Activated naive CD4-positive, alpha-beta T cell treated with anti-CD3 and anti-CD28 coated beads, Interleukin-2, amount 50 U/mL, for 24 hours (primary cell): ENCODE measurements around the gene SERPINC1.
"Not testable (repeated sequence)": the region's sequence is repeated elsewhere in the genome, so short reads cannot be mapped to it uniquely, and the experiment has no call there.

ENCODE experiments used
- H3K27ac Mint-ChIP-seq: one replicate; pipeline ENCODE4 v1.8.0; 2021; ENCODE audit warnings: mild to moderate bottlenecking, mixed read lengths
- H3K27me3 Mint-ChIP-seq: one replicate; pipeline ENCODE4 v1.8.0; 2021; ENCODE audit warnings: mixed read lengths
- H3K36me3 Mint-ChIP-seq: one replicate; pipeline ENCODE4 v1.8.0; 2021; ENCODE audit warnings: mixed read lengths
- H3K4me1 Mint-ChIP-seq: one replicate; pipeline ENCODE4 v1.8.0; 2021; ENCODE audit warnings: mixed read lengths
- H3K4me3 Mint-ChIP-seq: one replicate; pipeline ENCODE4 v1.8.0; 2021; ENCODE audit warnings: mild to moderate bottlenecking, mixed read lengths
- H3K9me3 Mint-ChIP-seq: one replicate; pipeline ENCODE4 v1.8.0; 2021; ENCODE audit warnings: mixed read lengths

SERPINC1 gene

DNA sequence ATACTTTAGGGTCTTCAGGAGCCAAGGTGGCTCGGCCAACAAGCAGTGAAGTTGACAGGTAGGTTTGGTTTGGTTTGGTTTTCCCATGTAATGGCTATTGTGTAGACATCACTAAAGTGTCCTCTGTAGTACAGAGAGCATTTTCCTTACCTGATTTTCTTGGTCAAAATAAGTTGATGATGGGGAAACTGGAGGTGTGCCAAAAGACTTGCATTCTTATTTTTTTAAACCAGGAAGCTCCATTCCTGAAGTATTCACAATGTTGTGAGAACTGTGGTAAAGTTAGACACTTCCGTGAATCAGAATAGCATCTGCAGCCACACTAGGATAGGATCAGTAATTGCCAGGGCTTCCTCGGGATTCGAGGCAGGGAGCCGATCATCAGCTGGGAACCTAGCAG, 46.0 kb downstream of the SERPINC1 start:
- Mint-ChIP-seq H3K4me3 (no peak overlapping the region), H3K36me3 (peaks cover 36% of the 10 kb centered on the region), H3K4me1 (peaks cover 54% of the 10 kb centered on the region)

GRCh38 chr1:173870252-173871075, 46.7 kb downstream of the SERPINC1 start:
- peaks cover 36% of the 10 kb centered on the region for H3K36me3 Mint-ChIP-seq
- H3K4me1 Mint-ChIP-seq: peaks cover 49% of the 10 kb centered on the region
- H3K27me3 Mint-ChIP-seq: no peaks in the 10 kb centered on the region
- H3K4me3 Mint-ChIP-seq: no peak overlapping the region
- no peaks in the 10 kb centered on the region for H3K9me3 Mint-ChIP-seq
- H3K27ac Mint-ChIP-seq: peak overlapping the region; percentile 18

More for the DNA sequence above, 46.0 kb downstream of the SERPINC1 start:
- Mint-ChIP-seq H3K27ac (peak overlapping the region; percentile 9), H3K9me3 (no peaks in the 10 kb centered on the region), H3K27me3 (no peaks in the 10 kb centered on the region)

- peak overlapping the region; percentile 98 for H3K4me3 Mint-ChIP-seq
- peaks cover 61% of the 10 kb centered on the region for H3K4me1 Mint-ChIP-seq
- H3K27me3 Mint-ChIP-seq: no peaks in the 10 kb centered on the region
- no peaks in the 10 kb centered on the region for H3K9me3 Mint-ChIP-seq
- H3K27ac Mint-ChIP-seq: peak overlapping the region; percentile 90
- H3K36me3 Mint-ChIP-seq: peaks cover 49% of the 10 kb centered on the region
These were observed 48.1 kb downstream of the SERPINC1 start for GRCh38 chr1:173869021-173869359.

- peaks cover 54% of the 10 kb centered on the region for H3K36me3 Mint-ChIP-seq
- peak within 1 kb of the TSS; percentile 98 for H3K4me3 Mint-ChIP-seq
- peaks cover 61% of the 10 kb centered on the region for H3K4me1 Mint-ChIP-seq
- no peaks in the 10 kb centered on the region for H3K9me3 Mint-ChIP-seq
- peak within 1 kb of the TSS; percentile 99 for H3K27ac Mint-ChIP-seq
- no peaks in the 10 kb centered on the region for H3K27me3 Mint-ChIP-seq
These were observed 48.7 kb downstream of the SERPINC1 start, which contains the start of gene ZBTB37 for GRCh38 chr1:173868266-173869020. Gene ZBTB37, plus strand, starts transcription at chr1:173868380. Its CDS starts 1,846 bp downstream, at chr1:173870226.

- Mint-ChIP-seq H3K36me3 (peaks cover 51% of the 10 kb centered on the region), H3K27me3 (no peaks in the 10 kb centered on the region), H3K4me1 (peaks cover 55% of the 10 kb centered on the region), H3K9me3 (no peaks in the 10 kb centered on the region), H3K27ac (peak within 1 kb of the TSS; percentile 99), H3K4me3 (peak within 1 kb of the TSS; percentile 98)
These were observed 49.3 kb downstream of the SERPINC1 start, which contains the start of gene GAS5 for GRCh38 chr1:173867753-173868265. Gene GAS5, minus strand, starts transcription at chr1:173867989.

DNA sequence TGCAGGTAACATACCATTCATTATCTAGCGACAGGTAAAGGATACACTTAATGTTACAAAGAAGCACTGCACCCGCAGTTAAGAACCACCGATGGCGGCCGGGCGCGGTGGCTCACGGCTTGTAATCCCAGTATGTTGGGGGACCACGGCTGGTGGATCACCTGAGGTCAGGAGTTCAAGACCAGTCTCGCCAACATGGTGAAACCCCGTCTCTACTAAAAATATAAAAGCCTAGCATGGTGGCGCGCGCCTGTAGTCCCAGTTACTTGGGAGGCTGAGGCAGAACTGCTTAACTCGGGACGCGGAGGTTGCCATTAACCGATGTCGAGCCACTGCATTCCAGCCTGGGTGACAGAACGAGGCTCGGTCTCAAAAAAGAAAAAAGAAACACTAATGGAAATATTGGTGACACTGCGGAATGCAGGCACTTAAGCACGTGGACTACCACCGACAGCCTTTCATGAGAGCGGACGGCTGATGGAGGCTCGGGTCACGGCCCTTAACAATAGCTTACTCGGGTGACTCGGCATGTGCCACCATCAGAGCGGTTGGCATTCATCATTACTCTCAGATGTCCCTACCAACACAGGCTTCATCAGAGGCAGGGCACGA, 49.9 kb downstream of the SERPINC1 start:
- no peaks in the 10 kb centered on the region for H3K9me3 Mint-ChIP-seq
- peaks cover 50% of the 10 kb centered on the region for H3K4me1 Mint-ChIP-seq
- no peaks in the 10 kb centered on the region for H3K27me3 Mint-ChIP-seq
- peak overlapping the region; percentile 99 for H3K27ac Mint-ChIP-seq
- peak overlapping the region; percentile 98 for H3K4me3 Mint-ChIP-seq
- H3K36me3 Mint-ChIP-seq: peaks cover 49% of the 10 kb centered on the region

DNA sequence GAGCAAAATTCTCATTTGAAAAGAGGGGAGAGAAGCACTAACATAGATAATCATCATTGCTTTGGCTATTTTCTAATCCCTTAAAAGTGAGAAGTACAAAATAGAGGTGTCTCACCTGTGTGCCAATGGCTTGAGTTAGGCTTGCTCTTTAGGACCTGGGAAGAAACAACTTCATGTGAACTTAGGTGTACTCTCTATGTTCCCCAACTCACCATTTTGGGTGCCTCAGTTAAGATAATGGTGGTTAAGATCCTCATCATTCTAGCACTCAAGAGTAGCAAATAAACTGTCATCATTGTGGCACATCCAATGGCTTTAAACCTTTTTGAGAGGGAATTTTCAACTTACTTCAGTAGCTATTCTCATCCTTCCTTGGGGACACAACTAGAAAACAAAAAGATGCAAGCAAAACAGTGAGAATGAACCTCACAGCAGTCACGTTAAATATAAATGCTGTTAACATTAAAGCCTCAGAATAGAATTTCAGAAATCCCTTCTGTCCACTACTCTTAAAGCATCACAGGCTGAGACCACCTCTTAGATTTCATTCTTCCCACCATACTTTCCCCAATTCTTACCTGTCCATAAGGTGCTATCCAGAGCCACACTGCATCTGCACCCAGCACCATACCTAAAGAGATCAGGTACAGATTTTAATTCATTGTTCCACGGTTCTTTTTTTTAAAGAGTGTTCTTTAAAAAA, 50.6 kb downstream of the SERPINC1 start:
- H3K4me3 Mint-ChIP-seq: peak overlapping the region; percentile 98
- no peaks in the 10 kb centered on the region for H3K27me3 Mint-ChIP-seq
- peaks cover 46% of the 10 kb centered on the region for H3K4me1 Mint-ChIP-seq
- no peaks in the 10 kb centered on the region for H3K9me3 Mint-ChIP-seq
- H3K36me3 Mint-ChIP-seq: peaks cover 51% of the 10 kb centered on the region
- peak overlapping the region; percentile 99 for H3K27ac Mint-ChIP-seq

DNA sequence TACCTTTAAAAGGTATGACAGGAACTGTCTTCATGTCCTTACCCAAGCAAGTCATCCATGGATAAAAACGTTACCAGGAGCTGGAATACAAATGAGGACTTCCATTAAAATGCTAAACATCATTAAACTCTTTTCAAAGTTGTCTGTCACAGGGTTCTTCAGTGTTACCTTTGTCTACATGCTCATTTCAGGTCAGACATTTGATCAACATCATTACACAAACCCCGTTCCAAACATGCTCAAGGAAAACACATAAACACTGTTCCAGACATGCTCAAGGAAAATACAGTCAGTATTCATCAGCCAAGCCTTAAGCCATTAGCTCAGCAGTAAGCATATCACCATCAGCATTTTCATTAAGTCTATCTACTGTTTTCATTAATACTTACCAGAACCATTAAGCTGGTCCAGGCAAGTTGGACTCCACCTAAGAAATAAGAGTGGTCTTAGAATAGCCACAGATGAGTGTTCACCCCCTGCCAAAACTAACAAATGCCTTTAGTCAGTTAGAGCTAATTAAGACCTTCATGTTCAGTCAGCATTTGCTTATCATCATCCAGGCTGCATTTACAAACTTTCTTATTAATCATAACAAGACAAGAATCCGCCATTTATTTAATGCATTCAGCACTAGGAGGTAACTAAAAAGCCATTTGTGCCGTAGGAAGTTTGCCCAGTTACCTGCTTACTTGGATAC, 51.5 kb downstream of the SERPINC1 start:
- H3K4me1 Mint-ChIP-seq: peaks cover 37% of the 10 kb centered on the region
- peak overlapping the region; percentile 99 for H3K27ac Mint-ChIP-seq
- H3K27me3 Mint-ChIP-seq: no peaks in the 10 kb centered on the region

GRCh38 chr1:173864179-173864867, 52.8 kb downstream of the SERPINC1 start:
- Mint-ChIP-seq H3K4me1 (peaks cover 26% of the 10 kb centered on the region), H3K9me3 (no peaks in the 10 kb centered on the region), H3K36me3 (peaks cover 48% of the 10 kb centered on the region), H3K4me3 (peak overlapping the region; percentile 98), H3K27me3 (no peaks in the 10 kb centered on the region), H3K27ac (peak overlapping the region; percentile 99)

More for the DNA sequence above, 51.5 kb downstream of the SERPINC1 start:
- H3K4me3 Mint-ChIP-seq: peak overlapping the region; percentile 98
- H3K9me3 Mint-ChIP-seq: no peaks in the 10 kb centered on the region
- H3K36me3 Mint-ChIP-seq: peaks cover 48% of the 10 kb centered on the region

GRCh38 chr1:173863224-173864161, 53.6 kb downstream of the SERPINC1 start:
- Mint-ChIP-seq H3K27ac (peak overlapping the region; percentile 99), H3K4me1 (peaks cover 19% of the 10 kb centered on the region), H3K9me3 (no peaks in the 10 kb centered on the region), H3K27me3 (no peaks in the 10 kb centered on the region), H3K4me3 (peak overlapping the region; percentile 98), H3K36me3 (peaks cover 48% of the 10 kb centered on the region)

GRCh38 chr1:173862769-173863223, 54.3 kb downstream of the SERPINC1 start:
- Mint-ChIP-seq H3K27ac (peak overlapping the region; percentile 99), H3K27me3 (no peaks in the 10 kb centered on the region), H3K9me3 (no peaks in the 10 kb centered on the region), H3K36me3 (peaks cover 48% of the 10 kb centered on the region), H3K4me1 (peaks cover 19% of the 10 kb centered on the region), H3K4me3 (peak overlapping the region; percentile 98)

DNA sequence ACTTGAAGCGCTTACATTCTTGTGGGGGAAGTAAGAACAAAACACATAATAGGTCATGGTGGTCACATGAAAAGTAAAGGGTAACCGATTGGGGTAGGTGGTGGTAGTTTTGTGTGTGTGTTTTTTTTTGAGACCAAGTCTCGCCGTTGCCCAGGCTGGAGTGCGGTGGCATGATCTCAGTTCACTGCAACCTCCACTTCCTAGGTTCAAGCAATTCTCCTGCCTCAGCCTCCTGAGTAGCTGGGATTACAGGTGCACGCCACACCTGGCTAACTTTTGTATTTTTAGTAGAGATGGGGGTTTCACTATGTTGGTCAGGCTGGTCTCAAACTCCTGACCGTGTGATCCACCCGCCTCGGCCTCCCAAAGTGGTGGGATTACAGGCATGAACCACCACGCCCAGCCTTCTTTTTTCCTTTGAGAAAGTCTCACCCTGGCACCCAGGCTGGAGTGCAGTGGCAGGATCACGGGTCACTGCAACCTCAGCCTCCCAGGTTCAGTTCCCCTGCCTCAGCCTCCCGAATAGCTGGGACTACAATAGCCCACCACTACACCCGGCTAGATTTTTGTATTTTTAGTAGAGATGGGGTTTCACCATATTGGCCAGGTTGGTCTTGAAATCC, 54.9 kb downstream of the SERPINC1 start:
- H3K36me3 Mint-ChIP-seq: peaks cover 42% of the 10 kb centered on the region
- peak overlapping the region; percentile 99 for H3K27ac Mint-ChIP-seq
- not testable (repeated sequence) for H3K27me3 Mint-ChIP-seq, H3K9me3 Mint-ChIP-seq
- peaks cover 19% of the 10 kb centered on the region for H3K4me1 Mint-ChIP-seq
- peak overlapping the region; percentile 98 for H3K4me3 Mint-ChIP-seq

GRCh38 chr1:173861731-173862145, 55.4 kb downstream of the SERPINC1 start:
- H3K4me1 Mint-ChIP-seq: peaks cover 19% of the 10 kb centered on the region
- H3K27ac Mint-ChIP-seq: peak overlapping the region; percentile 99
- no peaks in the 10 kb centered on the region for H3K9me3 Mint-ChIP-seq
- H3K4me3 Mint-ChIP-seq: peak overlapping the region; percentile 98
- H3K36me3 Mint-ChIP-seq: peaks cover 37% of the 10 kb centered on the region
- no peaks in the 10 kb centered on the region for H3K27me3 Mint-ChIP-seq
